OCI-LY7 (cell line): ENCODE data around the gene TANC1. TPM values are rescaled to one million over a fixed set of nuclear protein-coding genes. Genes with fewer than 3 reads are reported as not detected.

Experiments used
- BruUV-seq: library from RNA; stranded (reverse); fragments of 400-500 nt; replicated peaks from 2 replicates; lab custom pipeline; 2021; lab: Mats Ljungman, UMichigan
- CTCF ChIA-PET: fragments of 300-600 bp; sonication (Branson Sonifier 250); formaldehyde crosslinking; loops from one replicate; lab custom pipeline; 2022; ENCODE audit warnings: antibody characterized with exemption; ENCODE audit not compliant: unreplicated experiment; lab: Charles Lee
- POLR2A ChIA-PET: fragments of 300-600 bp; sonication (Branson Sonifier 250); formaldehyde crosslinking; loops from one replicate; lab custom pipeline; 2022; ENCODE audit warnings: antibody characterized with exemption; lab: Charles Lee
- DNase-seq: peaks from one replicate; pipeline ENCODE4 v3.0.0-alpha.2; 2015; ENCODE audit warnings: low spot score
- H2AFZ ChIP-seq: fragments of 200-600 bp; sonication (generic), shearing (Covaris generic); 2 replicates; pipeline ENCODE4 v1.6.1; 2014; ENCODE audit warnings: mild to moderate bottlenecking, antibody characterized with exemption, low read length, moderate library complexity
- H3K27ac ChIP-seq: fragments of 200-600 bp; sonication (generic); 2 replicates; pipeline ENCODE4 v1.5.1; 2014; ENCODE audit warnings: mixed run types, low read depth, mild to moderate bottlenecking, moderate library complexity, low read length, inconsistent platforms; ENCODE audit not compliant: poor library complexity, severe bottlenecking
- H3K36me3 ChIP-seq: fragments of 200-600 bp; sonication (generic); 2 replicates; pipeline ENCODE4 v1.6.1; 2014; ENCODE audit warnings: mild to moderate bottlenecking, antibody characterized with exemption, low read length, moderate library complexity, mixed read lengths; ENCODE audit not compliant: insufficient read depth
- H3K4me1 ChIP-seq: fragments of 200-600 bp; sonication (generic); 2 replicates; pipeline ENCODE4 v1.5.1; 2014; ENCODE audit warnings: mild to moderate bottlenecking, low read length; ENCODE audit not compliant: insufficient read depth, poor library complexity, severe bottlenecking
- H3K4me2 ChIP-seq: fragments of 200-600 bp; sonication (generic); 2 replicates; pipeline ENCODE4 v1.6.1; 2014; ENCODE audit warnings: mild to moderate bottlenecking, low read length
- H3K4me3 ChIP-seq: fragments of 200-600 bp; sonication (generic); 2 replicates; pipeline ENCODE4 v1.5.1; 2014; ENCODE audit warnings: mild to moderate bottlenecking, low read depth, low read length; ENCODE audit not compliant: poor library complexity, severe bottlenecking
- H3K79me2 ChIP-seq: fragments of 200-600 bp; sonication (generic); 2 replicates; pipeline ENCODE4 v1.6.1; 2016; ENCODE audit warnings: low read depth, mild to moderate bottlenecking, low read length, moderate library complexity, mixed read lengths; ENCODE audit not compliant: insufficient read depth
- H3K9me2 ChIP-seq: fragments of 200-600 bp; sonication (generic); 2 replicates; pipeline ENCODE4 v1.6.1; 2016; ENCODE audit warnings: mild to moderate bottlenecking, low read length, mixed read lengths; ENCODE audit not compliant: insufficient read depth
- H3K9me3 ChIP-seq: fragments of 200-600 bp; sonication (generic); 2 replicates; pipeline ENCODE4 v1.6.1; 2014; ENCODE audit warnings: mild to moderate bottlenecking, mixed run types, low read length, mixed read lengths
- H4K20me1 ChIP-seq: fragments of 200-600 bp; sonication (generic); 2 replicates; pipeline ENCODE4 v1.6.1; 2014; ENCODE audit warnings: mild to moderate bottlenecking, antibody characterized with exemption, low read length, moderate library complexity, mixed read lengths; ENCODE audit not compliant: insufficient read depth
- CTCF ChIP-seq: fragments of 200-600 bp; sonication (generic); conservative IDR thresholded peaks from 2 replicates; pipeline ENCODE4 v1.5.1; 2014; ENCODE audit warnings: mild to moderate bottlenecking, antibody characterized with exemption, low read length, moderate library complexity, mixed read lengths
- EZH2phosphoT487 ChIP-seq: fragments of 200-600 bp; sonication (generic); IDR thresholded peaks from 2 replicates; pipeline ENCODE4 v1.6.1; 2018; ENCODE audit warnings: low read depth, borderline replicate concordance, mild to moderate bottlenecking, mixed run types, antibody characterized with exemption, low read length, moderate library complexity, mixed read lengths
- intact Hi-C: fragments of 100-400 bp; cut with micrococcal nuclease; formaldehyde crosslinking; loops from one replicate; pipeline ENCODE4 v1.10.0; 2022; ENCODE audit not compliant: unreplicated experiment
- total RNA-seq, 2 experiments: library from RNA; depleted of rRNA in 1 of 2; stranded (reverse); fragments of >200 nt in 1 of 2; shearing (Covaris generic) in 1 of 2; gene quantifications; 2 replicates each; pipeline ENCODE4 v1.2.3, GENCODE V29; 2014 to 2022

Gene TANC1
- total RNA-seq, 2 experiments from 2014 or later, result 0.04 TPM; not detected in 1

GRCh38 chr2:159108181-159108893 lies 139.9 kb downstream of the TANC1 start:
- intact Hi-C loops, result no loop called here
- DNase-seq, result no peak
- CTCF ChIA-PET, result no interaction called here
- Histone ChIP-seq H3K36me3 (no peaks in the 10 kb centered on the region), H4K20me1 (no peaks in the 10 kb centered on the region), H2AFZ (no peak overlapping the region), H3K4me2 (no peak overlapping the region), H3K4me1 (no peaks in the 10 kb centered on the region), H3K9me2 (no peaks in the 10 kb centered on the region), H3K4me3 (no peak overlapping the region), H3K9me3 (no peaks in the 10 kb centered on the region), H3K79me2 (no peaks in the 10 kb centered on the region), H3K27ac (no peak overlapping the region)
- no TSS peak for BruUV-seq
- TF ChIP-seq EZH2phosphoT487, result no peak
- TF ChIP-seq CTCF, result no peak
- POLR2A ChIA-PET, result interaction anchor here (0.6 kb wide), 1 partner anchor 652 kb away, joined by 3 read pairs; the partner anchor contains the start of genes CCDC148 and PKP4

GRCh38 chr2:159109517-159109916 lies 141.1 kb downstream of the TANC1 start:
- intact Hi-C loops, result no loop called here
- Histone ChIP-seq H3K9me3 (no peaks in the 10 kb centered on the region), H3K79me2 (no peaks in the 10 kb centered on the region), H3K4me2 (no peak overlapping the region), H3K9me2 (no peaks in the 10 kb centered on the region), H3K4me3 (no peak overlapping the region), H4K20me1 (no peaks in the 10 kb centered on the region), H3K4me1 (no peaks in the 10 kb centered on the region), H3K27ac (no peak overlapping the region), H2AFZ (no peak overlapping the region), H3K36me3 (no peaks in the 10 kb centered on the region)
- DNase-seq, result no peak
- CTCF ChIA-PET, result no interaction called here
- BruUV-seq, result no TSS peak
- TF ChIP-seq EZH2phosphoT487, result no peak
- no peak for TF ChIP-seq CTCF
- POLR2A ChIA-PET, result interaction anchor here (0.7 kb wide), 1 partner anchor 8 kb away, joined by 4 read pairs; no protein-coding TSS in a partner anchor

- CTCF ChIA-PET, result no interaction called here
- H2AFZ ChIP-seq, result no peak overlapping the region
- H3K9me3 ChIP-seq, result no peaks in the 10 kb centered on the region
- POLR2A ChIA-PET, result no interaction called here
- H4K20me1 ChIP-seq, result no peaks in the 10 kb centered on the region
- no peaks in the 10 kb centered on the region for H3K4me1 ChIP-seq
- no peak overlapping the region for H3K4me2 ChIP-seq
- TF ChIP-seq EZH2phosphoT487, result no peak
- TF ChIP-seq CTCF, result no peak
- no peak overlapping the region for H3K27ac ChIP-seq
- H3K9me2 ChIP-seq, result no peaks in the 10 kb centered on the region
- DNase-seq, result no peak
- no peak overlapping the region for H3K4me3 ChIP-seq
- no peaks in the 10 kb centered on the region for H3K79me2 ChIP-seq
- intact Hi-C loops, result no loop called here
- no TSS peak for BruUV-seq
- H3K36me3 ChIP-seq, result no peaks in the 10 kb centered on the region
Measured at GRCh38 chr2:159110784-159111183, 142.3 kb downstream of the TANC1 start.
